CD4-positive, alpha-beta T cell treated with Interleukin-15 for 1 hour (primary cell): ENCODE measurements around the gene BIN2.

Experiments used
- DNase-seq: peaks from one replicate; pipeline ENCODE4 v3.0.0-alpha.2; 2020

BIN2 gene

GRCh38 chr12:51253276-51253675 is 70.7 kb downstream of the BIN2 start:
- DNase-seq = no peak

DNA sequence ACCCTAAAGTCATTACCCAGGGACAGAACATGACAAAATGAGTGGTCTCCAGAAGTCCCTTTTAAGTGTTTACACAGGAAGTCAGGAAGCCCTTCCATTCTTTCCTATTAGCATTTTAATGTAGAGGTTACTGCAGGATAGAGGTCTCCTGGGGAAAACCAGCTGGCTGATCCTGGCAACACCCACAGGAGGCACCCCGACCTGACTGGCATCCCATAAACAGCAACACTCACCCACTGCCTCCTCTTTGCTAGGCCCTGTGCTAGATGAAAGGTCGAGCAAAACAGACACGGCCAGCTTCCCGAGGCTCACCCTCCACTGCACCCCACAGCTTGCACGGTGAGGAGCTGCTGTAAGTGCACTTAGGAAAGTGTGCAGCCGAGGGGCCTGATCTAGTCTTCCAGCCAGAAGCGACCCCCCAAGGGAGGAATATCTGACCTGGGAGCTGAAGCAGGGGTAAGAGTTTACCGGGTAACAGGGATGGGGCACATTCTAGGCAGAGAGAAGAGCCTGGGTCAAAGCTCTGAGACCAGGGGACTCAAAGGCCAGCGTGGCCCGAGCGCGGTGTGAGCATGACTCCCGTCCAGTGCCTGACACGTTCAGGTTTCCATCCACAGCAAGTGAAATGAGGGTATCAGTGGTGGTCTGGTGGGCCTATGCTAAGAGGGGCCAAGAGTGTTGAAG is 76.3 kb downstream of the BIN2 start:
- DNase-seq = no peak

- DNase-seq = peak; percentile 57
Measured at GRCh38 chr12:51246254-51246853, 77.6 kb downstream of the BIN2 start.

- no peak for DNase-seq
Measured at GRCh38 chr12:51245476-51246253, 78.3 kb downstream of the BIN2 start.

DNA sequence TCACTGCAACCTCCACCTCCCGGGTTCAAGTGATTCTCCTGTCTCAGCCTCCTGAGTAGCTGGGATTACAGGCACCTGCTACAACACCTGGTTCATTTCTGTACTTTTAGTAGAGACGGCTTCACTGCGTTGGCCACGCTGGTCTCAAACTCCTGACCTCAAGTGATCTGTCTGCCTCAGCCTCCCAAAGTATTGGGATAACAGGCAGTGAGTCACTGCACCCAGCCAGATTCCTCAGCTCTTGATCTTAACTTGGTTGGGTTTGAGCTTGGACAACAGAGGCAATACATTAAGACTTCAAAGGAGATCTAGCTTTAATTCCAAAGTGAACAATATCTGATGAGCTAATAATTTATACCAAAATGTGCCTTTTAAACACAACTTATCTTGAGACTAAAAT is 79.7 kb downstream of the BIN2 start:
- DNase-seq = no peak

DNA sequence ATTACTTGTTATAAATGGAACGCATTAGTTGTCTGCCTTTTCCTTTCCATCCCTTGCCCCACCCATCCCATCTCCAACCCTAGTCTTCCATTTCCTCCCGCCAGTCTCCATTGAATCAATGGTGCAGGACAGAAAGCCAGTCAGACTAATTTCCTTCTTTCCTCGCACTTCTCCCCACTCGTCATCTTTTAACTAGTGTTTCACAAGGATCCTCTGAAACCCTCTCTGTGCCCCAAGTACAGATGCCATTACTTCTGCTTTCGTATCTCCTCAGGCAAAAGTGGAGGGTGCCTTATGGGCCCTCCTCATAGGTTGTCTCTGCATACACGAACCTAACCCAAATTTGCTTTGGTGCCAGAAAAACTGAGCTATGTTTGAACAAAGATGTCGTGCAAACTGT is 81.1 kb downstream of the BIN2 start:
- no peak for DNase-seq

GRCh38 chr12:51242120-51242519 is 81.9 kb downstream of the BIN2 start:
- DNase-seq = peak; percentile 58

DNA sequence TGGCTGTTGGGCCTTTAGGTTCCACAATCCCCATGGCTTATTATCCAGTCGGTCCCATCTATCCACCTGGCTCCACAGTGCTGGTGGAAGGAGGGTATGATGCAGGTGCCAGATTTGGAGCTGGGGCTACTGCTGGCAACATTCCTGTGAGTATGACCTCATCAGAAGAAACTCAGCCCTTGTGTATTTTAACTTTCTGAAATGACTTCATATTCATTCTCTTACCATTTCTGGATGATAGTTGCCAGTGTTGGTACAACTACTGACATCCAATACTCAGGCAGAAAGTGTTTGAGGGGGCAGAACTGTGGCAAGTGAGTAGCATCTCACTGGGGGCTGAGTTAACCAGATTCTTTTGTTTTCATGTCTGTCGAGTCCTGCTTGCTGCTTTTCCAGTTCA is 83.0 kb downstream of the BIN2 start:
- DNase-seq = no peak

DNA sequence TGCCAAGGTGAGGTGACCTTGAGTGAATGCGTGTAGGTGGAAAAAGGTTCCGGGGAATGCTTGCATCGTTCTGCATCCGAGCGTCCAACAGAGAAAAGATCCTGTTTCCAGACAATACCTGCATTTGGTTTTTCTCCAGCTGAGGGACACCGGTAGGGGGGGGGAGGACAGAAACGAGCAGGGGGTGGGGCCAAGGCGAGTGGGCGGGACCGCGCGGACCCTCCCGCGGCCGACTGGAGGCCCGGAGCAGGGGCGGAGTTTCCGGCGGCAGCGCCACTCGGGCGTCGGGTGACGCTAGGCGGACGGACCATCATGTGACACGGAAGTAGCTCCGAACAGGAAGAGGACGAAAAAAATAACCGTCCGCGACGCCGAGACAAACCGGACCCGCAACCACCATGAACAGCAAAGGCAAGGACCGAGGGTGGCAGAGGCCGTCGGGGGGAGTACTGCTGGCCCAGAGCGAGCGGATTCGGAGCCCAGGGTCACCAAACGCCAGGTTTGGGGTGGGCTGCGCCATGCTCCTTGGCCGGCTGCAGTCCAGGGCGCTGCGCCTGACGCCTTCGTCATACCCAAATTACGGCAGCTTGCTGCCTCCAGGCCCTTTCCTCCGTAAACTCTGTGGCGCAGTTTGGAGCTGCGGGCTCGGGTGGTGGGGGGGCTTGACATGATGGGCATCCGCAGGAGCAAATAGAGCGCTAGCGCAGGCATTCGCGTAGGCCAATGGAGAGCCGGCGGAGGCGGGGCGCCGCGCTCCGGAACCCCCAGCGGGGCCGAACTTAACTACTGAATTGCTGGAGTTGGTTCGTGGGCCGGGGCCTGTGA is 85.3 kb downstream of the BIN2 start, which contains the start of gene DAZAP2:
Gene DAZAP2 (plus strand): TSS at position 317 of the 825 bp plus-strand sequence. CDS start 82 bp downstream, at position 399.
- DNase-seq = peak; percentile 98

DNA sequence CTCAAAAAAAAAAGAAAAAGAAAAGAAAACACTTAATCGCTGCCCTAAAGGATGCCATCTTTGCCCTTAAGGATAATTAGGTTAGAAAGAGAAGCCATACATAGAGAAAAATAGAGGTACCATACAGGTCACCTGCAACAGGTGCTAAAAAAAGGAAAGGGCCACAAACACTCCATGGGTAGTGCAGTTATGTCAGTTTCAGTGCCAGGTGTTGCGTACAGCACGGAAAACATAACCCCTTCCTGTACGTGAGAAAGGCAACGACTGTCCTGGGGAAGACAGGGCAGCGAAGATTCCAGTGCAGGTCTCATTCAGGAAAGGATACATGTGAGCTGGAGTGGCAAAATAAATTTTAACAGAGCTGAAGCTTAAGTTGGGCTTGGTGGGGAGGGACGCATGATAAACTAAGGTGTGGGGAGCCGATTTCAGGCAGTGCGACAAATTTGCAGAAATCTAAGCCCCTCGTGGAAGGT is 85.9 kb downstream of the BIN2 start:
- DNase-seq = no peak

DNA sequence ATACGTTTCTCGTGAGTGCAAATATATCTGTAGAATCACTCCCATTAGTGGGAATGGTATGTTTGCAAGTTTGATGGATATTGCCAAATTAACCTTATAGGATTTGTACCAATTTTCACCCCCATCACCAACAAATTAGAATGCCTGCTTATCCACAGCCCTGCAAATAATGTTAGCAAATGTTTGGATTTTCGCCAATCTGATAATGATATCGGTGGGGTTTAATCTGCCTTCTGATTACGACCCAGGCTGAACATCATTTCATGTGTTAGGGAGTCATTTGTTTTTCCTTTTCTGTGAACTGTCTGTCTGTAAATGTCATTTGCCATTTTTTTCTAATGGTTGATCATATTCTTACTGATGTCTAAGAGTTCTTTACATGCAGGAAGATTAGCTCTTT is 89.4 kb downstream of the BIN2 start:
- no peak for DNase-seq

DNA sequence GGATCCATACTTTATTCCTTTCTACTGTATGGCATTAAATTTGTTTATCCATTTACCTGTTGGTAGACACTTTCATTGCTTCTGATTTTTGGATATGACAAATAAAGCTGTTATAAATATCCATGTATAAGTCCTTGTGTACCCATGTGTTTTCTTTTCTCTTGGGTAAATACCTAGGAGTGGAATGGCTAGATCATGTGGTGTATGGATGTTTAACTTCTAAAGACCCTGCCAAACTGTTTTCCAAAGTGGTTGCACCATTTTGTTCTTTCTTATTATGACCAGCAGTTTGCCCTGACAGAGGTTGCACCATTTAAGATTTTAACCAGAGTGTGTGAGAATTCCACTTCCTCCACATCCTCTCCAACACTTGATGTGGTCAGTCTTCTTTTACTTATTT is 91.3 kb downstream of the BIN2 start:
- no peak for DNase-seq
